Astrocyte of the cerebellum (primary cell): ENCODE results near the gene ARHGEF28.

Experiments used
- DNase-seq: peaks from one replicate; pipeline ENCODE4 v3.0.0-alpha.2; 2011; ENCODE audit warnings: low read depth
- H3K4me3 ChIP-seq: 2 replicates; pipeline ENCODE4 v1.5.1; 2011; ENCODE audit warnings: mild to moderate bottlenecking, low read depth, low read length, moderate library complexity
- in situ Hi-C: cut with HindIII; loops from 2 replicates; pipeline ENCODE4 v1.10.0; 2017; ENCODE audit warnings: low sequenced_read_pairs
- TF ChIP-seq, protein P1 (sequence below): IDR thresholded peaks from 2 replicates; pipeline ENCODE4 v1.5.1; 2012; ENCODE audit warnings: low read length, low read depth, moderate library complexity, mild to moderate bottlenecking; ENCODE audit errors: missing control alignments

The ARHGEF28 gene

GRCh38 chr5:73816656-73817420 is 190.8 kb downstream of the ARHGEF28 start:
- in situ Hi-C loops: no loop called here

DNA sequence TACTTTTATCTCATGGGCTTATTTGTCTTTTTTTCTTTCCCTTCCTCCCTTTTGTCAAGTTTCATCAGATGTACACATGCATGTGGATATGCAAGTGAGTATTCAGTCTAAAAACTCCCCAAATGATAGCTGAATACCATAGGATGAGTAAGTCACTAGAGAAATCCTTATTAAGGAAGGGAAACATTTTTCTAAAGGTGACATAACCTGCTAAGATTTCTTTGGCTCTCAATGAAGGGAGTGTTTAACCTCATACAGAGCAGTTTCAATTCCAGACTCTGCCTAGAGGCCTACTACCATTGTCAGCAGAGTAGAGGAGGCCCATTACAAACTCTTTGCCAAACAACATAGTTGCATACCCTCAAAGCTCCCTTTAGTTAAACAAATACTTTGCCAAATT is 192.4 kb downstream of the ARHGEF28 start:
- in situ Hi-C loops: no loop called here
- TF ChIP-seq, protein P1, sequence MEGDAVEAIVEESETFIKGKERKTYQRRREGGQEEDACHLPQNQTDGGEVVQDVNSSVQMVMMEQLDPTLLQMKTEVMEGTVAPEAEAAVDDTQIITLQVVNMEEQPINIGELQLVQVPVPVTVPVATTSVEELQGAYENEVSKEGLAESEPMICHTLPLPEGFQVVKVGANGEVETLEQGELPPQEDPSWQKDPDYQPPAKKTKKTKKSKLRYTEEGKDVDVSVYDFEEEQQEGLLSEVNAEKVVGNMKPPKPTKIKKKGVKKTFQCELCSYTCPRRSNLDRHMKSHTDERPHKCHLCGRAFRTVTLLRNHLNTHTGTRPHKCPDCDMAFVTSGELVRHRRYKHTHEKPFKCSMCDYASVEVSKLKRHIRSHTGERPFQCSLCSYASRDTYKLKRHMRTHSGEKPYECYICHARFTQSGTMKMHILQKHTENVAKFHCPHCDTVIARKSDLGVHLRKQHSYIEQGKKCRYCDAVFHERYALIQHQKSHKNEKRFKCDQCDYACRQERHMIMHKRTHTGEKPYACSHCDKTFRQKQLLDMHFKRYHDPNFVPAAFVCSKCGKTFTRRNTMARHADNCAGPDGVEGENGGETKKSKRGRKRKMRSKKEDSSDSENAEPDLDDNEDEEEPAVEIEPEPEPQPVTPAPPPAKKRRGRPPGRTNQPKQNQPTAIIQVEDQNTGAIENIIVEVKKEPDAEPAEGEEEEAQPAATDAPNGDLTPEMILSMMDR: no peak
- no peak overlapping the region for H3K4me3 ChIP-seq
- no peak for DNase-seq

More at GRCh38 chr5:73816656-73817420, 190.8 kb downstream of the ARHGEF28 start:
- no peak for DNase-seq
- TF ChIP-seq, protein P1: no peak
- no peak overlapping the region for H3K4me3 ChIP-seq

DNA sequence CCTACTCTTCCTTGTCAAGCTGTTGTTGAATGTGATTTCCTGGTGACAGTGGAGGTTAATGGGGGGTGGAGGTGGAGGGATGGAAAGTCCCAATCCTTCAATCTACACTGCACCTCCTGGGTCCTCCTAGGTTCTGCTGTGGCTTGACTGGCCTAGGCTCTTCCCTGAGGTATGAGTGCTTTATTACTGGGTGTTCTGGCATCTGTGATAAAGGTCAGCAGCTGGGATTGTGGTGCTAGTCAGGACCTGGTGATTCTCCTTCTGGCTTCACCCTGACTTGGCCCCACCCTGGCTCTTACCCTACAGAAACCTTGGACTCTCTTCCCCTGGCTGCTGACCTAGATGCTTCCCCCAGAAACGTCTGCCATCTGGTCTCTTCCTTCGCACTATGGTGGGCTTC is 194.3 kb downstream of the ARHGEF28 start:
- no peak overlapping the region for H3K4me3 ChIP-seq
- DNase-seq: no peak
- TF ChIP-seq, protein P1: no peak
- in situ Hi-C loops: no loop called here

DNA sequence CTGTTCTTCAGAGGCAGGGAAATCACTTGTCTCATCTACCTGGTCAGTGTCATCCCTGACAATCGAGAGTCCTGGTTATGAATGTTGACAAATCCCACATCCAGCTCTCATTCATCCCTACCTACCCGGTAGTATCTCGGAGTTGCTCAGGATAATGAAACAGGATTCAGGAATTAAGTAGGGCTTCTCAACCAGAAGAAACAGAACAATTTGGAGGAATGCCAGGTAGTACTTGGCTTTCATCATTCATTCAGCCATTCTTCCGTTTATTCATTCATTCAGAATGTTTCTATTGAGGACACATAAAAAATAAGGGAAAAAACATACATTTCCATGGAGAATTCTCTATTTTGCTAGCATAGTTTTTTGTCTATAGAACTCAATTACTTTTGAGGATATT is 195.0 kb downstream of the ARHGEF28 start:
- in situ Hi-C loops: no loop called here

DNA sequence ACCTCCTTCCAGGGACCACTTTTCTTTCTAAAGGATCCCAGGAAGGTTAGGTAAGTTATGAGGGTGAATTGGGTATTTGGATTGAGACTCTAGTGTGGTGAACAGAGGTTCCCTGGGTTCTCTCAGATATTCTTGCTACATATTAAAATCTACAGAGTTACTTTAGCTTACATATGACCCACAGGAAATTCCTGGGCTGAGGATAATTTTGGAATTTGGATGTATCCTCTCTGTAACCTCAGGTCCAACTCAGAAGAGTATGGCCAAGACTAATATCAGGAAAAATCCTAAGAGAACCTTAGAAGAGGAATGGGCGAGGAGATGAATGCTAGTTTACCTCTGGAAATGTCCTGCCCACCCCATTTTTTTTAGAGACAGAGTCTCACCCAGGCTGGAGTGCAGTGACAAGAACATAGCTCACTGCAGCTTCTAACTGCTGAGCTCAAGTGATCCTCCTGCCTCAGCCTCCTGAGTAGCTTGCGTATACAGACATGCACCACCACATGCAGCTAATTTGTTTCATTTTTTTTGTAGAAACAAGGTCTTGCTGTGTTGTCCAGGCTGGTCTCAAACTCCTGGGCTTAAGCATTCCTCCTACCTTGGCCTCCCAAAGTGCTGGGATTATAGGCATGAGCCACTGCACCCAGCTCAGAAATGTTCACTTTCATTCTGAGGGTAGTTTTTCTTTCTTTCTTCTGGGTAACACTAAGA is 196.4 kb downstream of the ARHGEF28 start:
- in situ Hi-C loops: no loop called here
- TF ChIP-seq, protein P1: no peak
- no peak for DNase-seq
- H3K4me3 ChIP-seq: no peak overlapping the region

More for the DNA sequence above, 195.0 kb downstream of the ARHGEF28 start:
- H3K4me3 ChIP-seq: no peak overlapping the region
- TF ChIP-seq, protein P1: no peak
- no peak for DNase-seq

GRCh38 chr5:73822989-73823339 is 197.0 kb downstream of the ARHGEF28 start:
- no peak for DNase-seq
- in situ Hi-C loops: no loop called here
- no peak overlapping the region for H3K4me3 ChIP-seq
- TF ChIP-seq, protein P1: no peak
